Endothelial cell of umbilical vein (primary cell): ENCODE data around the gene AKNA. TPM values are rescaled to one million over a fixed set of nuclear protein-coding genes. Genes with fewer than 3 reads are reported as not detected.

Source experiments
- BruUV-seq: library from RNA; stranded (reverse); fragments of 400-500 nt; replicated peaks from 2 replicates; lab custom pipeline; 2021; lab: Mats Ljungman, UMichigan
- CTCF ChIA-PET: fragments of 300-600, 350-600 bp; sonication (Branson Sonifier 250); formaldehyde crosslinking; loops from one replicate; lab custom pipeline; 2021; ENCODE audit warnings: antibody characterized with exemption, inconsistent platforms; lab: Charles Lee
- POLR2A ChIA-PET: fragments of 300-600, 350-600 bp; sonication (Branson Sonifier 250); formaldehyde crosslinking; loops from one replicate; lab custom pipeline; 2021; ENCODE audit warnings: antibody characterized with exemption, inconsistent platforms; lab: Charles Lee
- DNase-seq: peaks from one replicate; pipeline ENCODE4 v3.0.0-alpha.2; 2011; ENCODE audit warnings: low read depth, low spot score
- FAIRE-seq: peaks from 2 replicates; lab custom pipeline; 2011; peaks lifted over from hg19 to GRCh38; lab: Jason Lieb, UNC
- H2AFZ ChIP-seq: 2 replicates; pipeline ENCODE4 v1.6.0; 2012; ENCODE audit warnings: low read depth, low read length, control low read depth, inconsistent platforms
- H3K27ac ChIP-seq: 2 replicates; pipeline ENCODE4 v1.5.1; 2011; ENCODE audit warnings: low read depth, mild to moderate bottlenecking, control low read depth, low read length, moderate library complexity; ENCODE audit not compliant: insufficient read depth
- H3K27me3 ChIP-seq, 2 experiments: 2 replicates each; pipeline versions ENCODE4 v1.6.0 to v1.6.1; 2011; ENCODE audit warnings: low read length in 2 of 2, mixed read lengths in 1 of 2; ENCODE audit not compliant: control insufficient read depth in 2 of 2, insufficient read depth in 2 of 2
- H3K36me3 ChIP-seq, 2 experiments: 2 replicates in 1 of 2; 3 replicates in 1 of 2; pipeline ENCODE4 v1.5.1; 2011; ENCODE audit warnings: low read length in 2 of 2, mild to moderate bottlenecking in 1 of 2, moderate library complexity in 1 of 2; ENCODE audit not compliant: control insufficient read depth in 2 of 2, insufficient read depth in 2 of 2; ENCODE audit errors: extremely low read depth in 1 of 2
- H3K4me1 ChIP-seq: 3 replicates; pipeline ENCODE4 v1.5.1; 2011; ENCODE audit warnings: mild to moderate bottlenecking, low read length; ENCODE audit not compliant: control insufficient read depth, insufficient read depth; ENCODE audit errors: extremely low read depth
- H3K4me2 ChIP-seq: 2 replicates; pipeline ENCODE4 v1.6.1; 2011; ENCODE audit warnings: low read length, control low read depth, mixed read lengths; ENCODE audit not compliant: insufficient read depth
- H3K4me3 ChIP-seq, 3 experiments: fragments of 200-600 bp in 1 of 3; sonication (generic), shearing (Covaris generic) in 1 of 3; replicated peaks in 1 of 3; 2 replicates each; pipeline ENCODE4 v1.5.1; 2011 to 2016; ENCODE audit warnings: control low read depth in 3 of 3, low read length in 3 of 3, mild to moderate bottlenecking in 2 of 3, inconsistent platforms in 1 of 3, low read depth in 1 of 3, moderate library complexity in 1 of 3; ENCODE audit not compliant: insufficient read depth in 1 of 3
- H3K79me2 ChIP-seq: 2 replicates; pipeline ENCODE4 v1.6.0; 2012; ENCODE audit warnings: low read length, inconsistent platforms; ENCODE audit not compliant: control insufficient read depth, insufficient read depth
- H3K9ac ChIP-seq: replicated peaks from 2 replicates; pipeline ENCODE3; 2011; ENCODE audit warnings: low read length, control low read depth; ENCODE audit not compliant: insufficient read depth; ENCODE audit errors: extremely low read depth
- H3K9me1 ChIP-seq: replicated peaks from 3 replicates; pipeline ENCODE4 v1.6.0; 2011; ENCODE audit warnings: mild to moderate bottlenecking, low read length; ENCODE audit not compliant: control insufficient read depth, insufficient read depth; ENCODE audit errors: extremely low read depth
- H3K9me3 ChIP-seq: replicated peaks from 2 replicates; pipeline ENCODE4 v1.5.1; 2012; ENCODE audit warnings: low read length, inconsistent platforms; ENCODE audit not compliant: control insufficient read depth, insufficient read depth
- H4K20me1 ChIP-seq: replicated peaks from 2 replicates; pipeline ENCODE3; 2011; ENCODE audit warnings: mild to moderate bottlenecking, low read length; ENCODE audit not compliant: control insufficient read depth, insufficient read depth; ENCODE audit errors: extremely low read depth
- CTCF ChIP-seq, 2 donors: IDR thresholded peaks; 1 replicate in 1 of 2; 2 replicates in 1 of 2; pipeline ENCODE4 v1.5.1; 2011; ENCODE audit warnings: low read length in 2 of 2, mild to moderate bottlenecking in 2 of 2, moderate library complexity in 2 of 2, control low read depth in 1 of 2, inconsistent platforms in 1 of 2, low read depth in 1 of 2; ENCODE audit not compliant: insufficient read depth in 1 of 2; ENCODE audit errors: extremely low read depth in 1 of 2
- EZH2 ChIP-seq: IDR thresholded peaks from 2 replicates; pipeline ENCODE4 v1.6.1; 2012; ENCODE audit warnings: borderline replicate concordance, low read depth, mild to moderate bottlenecking, moderate library complexity, low read length, inconsistent platforms; ENCODE audit not compliant: severe bottlenecking
- FOS ChIP-seq: IDR thresholded peaks from 2 replicates; pipeline ENCODE4 v1.6.1; 2011; ENCODE audit warnings: mild to moderate bottlenecking, low read length, moderate library complexity, borderline replicate concordance; ENCODE audit not compliant: insufficient read depth
- GATA2 ChIP-seq: IDR thresholded peaks from 2 replicates; pipeline ENCODE4 v1.7.0; 2011; ENCODE audit warnings: low read depth, mild to moderate bottlenecking, moderate library complexity, mixed read lengths, low read length; ENCODE audit not compliant: insufficient read length, insufficient read depth
- JUN ChIP-seq: IDR thresholded peaks from 2 replicates; pipeline ENCODE4 v1.6.1; 2011; ENCODE audit warnings: borderline replicate concordance, low read depth; ENCODE audit not compliant: insufficient read length, insufficient read depth
- MAX ChIP-seq: IDR thresholded peaks from 2 replicates; pipeline ENCODE4 v1.6.1; 2011; ENCODE audit not compliant: insufficient read depth, insufficient read length
- MYC ChIP-seq: IDR thresholded peaks from one replicate; pipeline ENCODE4 v1.6.1; 2011; ENCODE audit warnings: mild to moderate bottlenecking, low read depth, low read length
- POLR2A ChIP-seq: IDR thresholded peaks from 2 replicates; pipeline ENCODE4 v1.6.1; 2012; ENCODE audit warnings: low read depth, mild to moderate bottlenecking, control low read depth, low read length
- POLR2AphosphoS5 ChIP-seq: IDR thresholded peaks from 2 replicates; pipeline ENCODE4 v1.6.1; 2012; ENCODE audit warnings: low read depth, mild to moderate bottlenecking, control low read depth, low read length, moderate library complexity; ENCODE audit not compliant: insufficient read depth
- dilution Hi-C: fragments of 300-500 bp; cut with MboI; formaldehyde crosslinking; loops from one replicate; pipeline ENCODE4 v1.15.0; 2019; ENCODE audit warnings: low sequenced_read_pairs; ENCODE audit not compliant: extremely low pct_ligation_motif_present
- intact Hi-C: fragments of 100-400 bp; cut with micrococcal nuclease; formaldehyde crosslinking; loops from one replicate; pipeline ENCODE4 v1.10.0; 2022
- polyA plus RNA-seq, 4 experiments: library from polyadenylated mRNA; depleted of rRNA in 3 of 4; stranded (reverse) in 3 of 4; unstranded in 1 of 4; fragments of >200 nt; gene quantifications; 2 replicates each; pipeline versions ENCODE4 v1.2.1 to v1.2.3, GENCODE V29; 2011 to 2012; ENCODE audit warnings: missing spikeins in 1 of 4
- total RNA-seq: library from RNA; stranded (reverse); gene quantifications from 2 replicates; pipeline ENCODE4 v1.2.3, GENCODE V29; 2021

Gene AKNA
- total and polyA plus RNA-seq, 2 donors (not counting 3 experiments of a cell fraction or from before 2014, with no cell fraction given), result 11.3 to 22.4 TPM

- H3K9me3 ChIP-seq, result no peaks in the 10 kb centered on the region
- H3K27me3 ChIP-seq, result peaks cover 0 to 2% of the 10 kb centered on the region in 2 experiments
- TF ChIP-seq EZH2 (no peak), POLR2A (no peak), GATA2 (no peak)
- no peak overlapping the region for H3K27ac ChIP-seq
- no peaks in the 10 kb centered on the region for H3K9me1 ChIP-seq
- dilution Hi-C loops, result no loop called here
- H3K79me2 ChIP-seq, result no peaks in the 10 kb centered on the region
- BruUV-seq, result no TSS peak
- intact Hi-C loops, result no loop called here
- no peak for FAIRE-seq
- POLR2A ChIA-PET, result no interaction called here
- no peaks in the 10 kb centered on the region for H3K36me3 ChIP-seq
- H3K4me2 ChIP-seq, result no peak overlapping the region
- no peaks in the 10 kb centered on the region for H4K20me1 ChIP-seq
- no peaks in the 10 kb centered on the region for H3K4me1 ChIP-seq
- no peak for DNase-seq
- CTCF ChIA-PET, result interaction anchor here (1.6 kb wide), 1 partner anchor 242 kb away, joined by 7 read pairs; no protein-coding TSS in a partner anchor
- H3K4me3 ChIP-seq, result no peak overlapping the region
- H3K9ac ChIP-seq, result no peak overlapping the region
- H2AFZ ChIP-seq, result no peak overlapping the region
Observed at GRCh38 chr9:114411452-114411851, 23.7 kb upstream of the AKNA start.

GRCh38 chr9:114410910-114411309, 23.1 kb upstream of the AKNA start:
- Histone ChIP-seq H2AFZ (no peak overlapping the region), H3K36me3 (no peaks in the 10 kb centered on the region), H3K4me1 (no peaks in the 10 kb centered on the region), H3K27ac (no peak overlapping the region), H3K9me1 (no peaks in the 10 kb centered on the region), H3K4me2 (no peak overlapping the region), H3K79me2 (no peaks in the 10 kb centered on the region), H3K9me3 (no peaks in the 10 kb centered on the region), H3K27me3 (peaks cover 0 to 2% of the 10 kb centered on the region in 2 experiments), H3K9ac (no peak overlapping the region), H4K20me1 (no peaks in the 10 kb centered on the region), H3K4me3 (no peak overlapping the region)
- FAIRE-seq (no peak), DNase-seq (no peak)
- BruUV-seq, result no TSS peak
- CTCF ChIA-PET, result interaction anchor here (1.5 to 1.6 kb wide), 2 partner anchors 76 to 242 kb away, joined by 3 to 7 read pairs; no protein-coding TSS in a partner anchor
- intact Hi-C loops (no loop called here), dilution Hi-C loops (no loop called here)
- POLR2A ChIA-PET, result no interaction called here
- no peak for TF ChIP-seq MYC
- TF ChIP-seq FOS, result no peak
- no peak for TF ChIP-seq EZH2
- TF ChIP-seq JUN, result no peak
- TF ChIP-seq POLR2AphosphoS5, result no peak
- no peak for TF ChIP-seq POLR2A
- no peak for TF ChIP-seq CTCF (IDR thresholded peaks at IDR 0.05; ENCODE audit: extremely low read depth in 1 of 2, insufficient read depth in 1 of 2, low read depth in 1 of 2, low read length in 2 of 2)
- no peak for TF ChIP-seq MAX
- TF ChIP-seq GATA2, result no peak
